Naive thymus-derived CD4-positive, alpha-beta T cell (primary cell): ENCODE data around the gene TGOLN2. TPM values are rescaled to one million over a fixed set of nuclear protein-coding genes. Genes with fewer than 3 reads are reported as not detected.
"Not testable (repeated sequence)": the region's sequence is repeated elsewhere in the genome, so short reads cannot be mapped to it uniquely, and the experiment has no call there.

ENCODE experiments used
- ATAC-seq: fragments of 150-1000 bp; cut with Tn5 transposase; 2 replicates; pipeline ENCODE4 v1.10.0; 2021; ENCODE audit warnings: mild to moderate bottlenecking, moderate library complexity
- CTCF ChIA-PET: fragments of 350-600 bp; sonication (Branson Sonifier 250); formaldehyde crosslinking; loops from one replicate; lab custom pipeline; 2021; ENCODE audit warnings: antibody characterized with exemption; lab: Charles Lee
- POLR2A ChIA-PET: fragments of 350-600 bp; sonication (Branson Sonifier 250); formaldehyde crosslinking; loops from one replicate; lab custom pipeline; 2021; ENCODE audit warnings: antibody characterized with exemption, inconsistent platforms; lab: Charles Lee
- DNase-seq, 9 donors: peaks; one replicate each; pipeline versions ENCODE4 v3.0.0 to v3.0.0-alpha.2; 2020 to 2022; ENCODE audit warnings: mixed read lengths in 1 of 9
- H3K27ac ChIP-seq: one replicate; pipeline ENCODE4 v1.7.0; 2013; ENCODE audit warnings: mild to moderate bottlenecking, low read depth, low read length, moderate library complexity
- H3K27me3 ChIP-seq, 2 donors: one replicate each; pipeline ENCODE4 v1.7.0; 2013; ENCODE audit warnings: low read length in 2 of 2, mild to moderate bottlenecking in 2 of 2, moderate library complexity in 2 of 2; ENCODE audit not compliant: control insufficient read depth in 2 of 2, insufficient read depth in 2 of 2
- H3K36me3 ChIP-seq, 3 experiments: 1 replicate in 2 of 3; 2 replicates in 1 of 3; pipeline ENCODE4 v1.7.0; 2013; ENCODE audit warnings: low read length in 3 of 3, mild to moderate bottlenecking in 3 of 3, moderate library complexity in 1 of 3; ENCODE audit not compliant: insufficient read depth in 3 of 3, control insufficient read depth in 2 of 3
- H3K4me1 ChIP-seq, 2 donors: one replicate each; pipeline ENCODE4 v1.7.0; 2013; ENCODE audit warnings: low read length in 2 of 2, mild to moderate bottlenecking in 2 of 2, moderate library complexity in 1 of 2; ENCODE audit not compliant: control insufficient read depth in 2 of 2, insufficient read depth in 2 of 2
- H3K4me3 ChIP-seq: 2 replicates; pipeline ENCODE4 v1.7.0; 2013; ENCODE audit warnings: mild to moderate bottlenecking, low read length
- H3K9me3 ChIP-seq, 3 experiments: 1 replicate in 2 of 3; 2 replicates in 1 of 3; pipeline ENCODE4 v1.7.0; 2013; ENCODE audit warnings: low read length in 3 of 3; ENCODE audit not compliant: control insufficient read depth in 2 of 3
- H3K27ac Mint-ChIP-seq, 9 donors: one replicate each; pipeline ENCODE4 v1.8.0; 2020 to 2022; ENCODE audit warnings: mixed read lengths in 9 of 9, mild to moderate bottlenecking in 8 of 9, moderate library complexity in 5 of 9, inconsistent platforms in 2 of 9
- H3K27me3 Mint-ChIP-seq, 5 donors: one replicate each; pipeline ENCODE4 v1.8.0; 2021 to 2022; ENCODE audit warnings: mixed read lengths in 5 of 5, mild to moderate bottlenecking in 1 of 5
- H3K36me3 Mint-ChIP-seq, 5 donors: one replicate each; pipeline ENCODE4 v1.8.0; 2020 to 2022; ENCODE audit warnings: mixed read lengths in 5 of 5, mild to moderate bottlenecking in 3 of 5, inconsistent platforms in 1 of 5
- H3K4me1 Mint-ChIP-seq, 7 donors: one replicate each; pipeline ENCODE4 v1.8.0; 2020 to 2022; ENCODE audit warnings: mixed read lengths in 7 of 7, mild to moderate bottlenecking in 3 of 7, inconsistent platforms in 1 of 7
- H3K4me3 Mint-ChIP-seq, 10 donors: one replicate each; pipeline ENCODE4 v1.8.0; 2020 to 2022; ENCODE audit warnings: mild to moderate bottlenecking in 10 of 10, mixed read lengths in 10 of 10, moderate library complexity in 6 of 10, inconsistent platforms in 2 of 10
- H3K9me3 Mint-ChIP-seq, 11 donors: one replicate each; pipeline ENCODE4 v1.8.0; 2020 to 2022; ENCODE audit warnings: mixed read lengths in 11 of 11, mild to moderate bottlenecking in 4 of 11, inconsistent platforms in 1 of 11, moderate library complexity in 1 of 11
- intact Hi-C, 2 donors: fragments of 100-400 bp; cut with micrococcal nuclease; formaldehyde crosslinking; loops; one replicate each; pipeline ENCODE4 v1.15.1; 2023
- polyA plus RNA-seq, 2 donors: library from polyadenylated mRNA; unstranded; fragments of 300-500 nt; fragmentation: Illumina TruSeq; gene quantifications; one replicate each; pipeline ENCODE4 v1.2.3, GENCODE V29; 2021
- total RNA-seq, 6 experiments: library from RNA in 5 of 6; stranded (reverse) in 5 of 6; gene quantifications; 1 replicate in 5 of 6; 2 replicates in 1 of 6; pipeline ENCODE4 v1.2.3 and lab custom pipeline; 2021 to 2026

The TGOLN2 gene
- total and polyA plus RNA-seq, 7 experiments from 2014 or later, result 75.7 to 200 (median 145) TPM

DNA sequence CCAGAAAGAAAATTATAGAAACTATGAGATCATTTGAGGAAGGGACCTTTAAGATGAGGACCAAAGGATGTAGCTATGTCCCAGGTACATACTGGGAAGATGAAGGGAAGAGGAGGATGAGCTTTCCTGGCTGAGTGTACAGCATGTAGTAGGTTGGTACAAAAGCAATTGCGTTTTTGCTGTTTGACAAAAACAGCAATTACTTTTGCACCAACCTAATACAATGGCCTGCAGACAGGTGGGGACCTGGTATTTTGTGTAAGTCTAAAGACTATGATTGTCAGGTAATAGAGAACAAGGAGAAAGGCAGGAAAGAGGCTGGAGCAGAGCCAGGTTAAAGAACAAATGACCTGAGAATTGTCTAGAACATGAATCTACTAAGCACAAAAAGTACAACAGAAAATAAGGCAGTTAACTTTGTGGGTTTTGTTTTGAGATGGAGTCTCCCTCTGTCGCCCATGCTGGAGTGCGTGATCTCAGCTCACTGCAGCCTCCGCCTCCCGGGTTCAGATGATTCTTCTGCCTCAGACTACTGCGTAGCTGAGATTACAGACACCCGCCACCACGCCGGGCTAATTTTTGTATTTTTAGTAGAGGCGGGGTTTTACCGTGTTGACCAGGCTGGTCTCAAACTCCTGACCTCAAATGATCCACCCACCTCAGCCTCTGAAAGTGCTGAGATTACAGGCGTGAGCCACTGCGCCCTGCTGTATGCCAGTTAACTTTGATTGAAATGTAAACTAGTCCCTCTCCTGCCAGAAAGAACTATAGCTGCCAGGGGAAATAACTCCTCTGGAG lies 3.2 kb upstream of the TGOLN2 start:
- H3K4me1 Mint-ChIP-seq, result peaks cover 9 to 26% (median 16%) of the 10 kb centered on the region in 7 donors
- H3K9me3 Mint-ChIP-seq, result peaks cover 0 to 3% (median 0%) of the 10 kb centered on the region in 11 donors
- POLR2A ChIA-PET, result interaction anchor here (11.4 kb wide), 1 partner anchor 20 kb away, joined by 211 read pairs; the partner anchor contains the start of genes ELMOD3 and RETSAT
- CTCF ChIA-PET, result no interaction called here
- DNase-seq (no peak), ATAC-seq (no peak)
- no peaks in the 10 kb centered on the region for H3K27me3 ChIP-seq
- H3K36me3 Mint-ChIP-seq, result peaks cover 5 to 21% (median 14%) of the 10 kb centered on the region in 5 donors
- H3K27ac ChIP-seq, result no peak overlapping the region
- H3K9me3 ChIP-seq, result no peaks in the 10 kb centered on the region
- H3K4me3 Mint-ChIP-seq, result no peak overlapping the region
- peaks cover 0 to 1% of the 10 kb centered on the region in 2 donors for H3K4me1 ChIP-seq
- H3K4me3 ChIP-seq, result no peak overlapping the region
- H3K36me3 ChIP-seq, result peaks cover 0 to 10% (median 4%) of the 10 kb centered on the region in 3 experiments
- H3K27me3 Mint-ChIP-seq, result no peaks in the 10 kb centered on the region
- intact Hi-C loops, result no loop called here
- no peak overlapping the region for H3K27ac Mint-ChIP-seq

DNA sequence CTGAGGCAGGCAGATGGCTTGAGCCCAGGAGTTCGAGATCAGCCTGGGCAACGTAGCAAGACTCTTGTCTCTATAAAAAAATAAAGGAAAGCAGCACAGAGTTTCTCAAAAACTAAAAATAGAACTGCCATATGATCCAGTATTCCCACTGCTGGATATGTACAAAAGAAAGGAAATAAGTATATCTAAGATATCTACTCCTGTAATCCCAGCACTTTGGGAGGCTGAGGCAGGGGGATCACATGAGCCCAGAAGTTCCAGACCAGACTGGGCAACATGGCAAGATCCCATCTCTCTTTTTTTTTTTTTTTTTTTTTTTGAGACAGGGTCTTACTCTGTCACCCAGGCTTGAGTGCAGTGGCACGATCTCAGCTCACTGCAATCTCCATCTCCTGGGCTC lies 1.9 kb upstream of the TGOLN2 start:
- ChIA-PET POLR2A (interaction anchor here (11.4 kb wide), 1 partner anchor 21 kb away, joined by 211 read pairs; the partner anchor contains the start of genes ELMOD3 and RETSAT), CTCF (interaction anchor here (0.7 kb wide), 1 partner anchor 21 kb away, joined by 4 read pairs; no protein-coding TSS in a partner anchor)
- not testable (repeated sequence) for DNase-seq, H3K4me3 ChIP-seq, ATAC-seq, H3K27me3 Mint-ChIP-seq, H3K27ac ChIP-seq, H3K27me3 ChIP-seq, H3K9me3 Mint-ChIP-seq, H3K9me3 ChIP-seq
- intact Hi-C loops, result loop anchor here in 1 of 2 donors (5.0 to 10.0 kb wide), 2 partner anchors 705 to 1113 kb away; partner anchors contain the start of gene KDM3A
- Mint-ChIP-seq H3K27ac (peak overlapping the region in 3 of 9 donors; percentile 10 to 99 (median 72)), H3K36me3 (peaks cover 5 to 33% (median 24%) of the 10 kb centered on the region in 5 donors), H3K4me1 (peaks cover 19 to 39% (median 29%) of the 10 kb centered on the region in 7 donors), H3K4me3 (peak overlapping the region in 8 of 10 donors; percentile 1 to 67 (median 24))
- H3K36me3 ChIP-seq, result peaks cover 2 to 17% (median 10%) of the 10 kb centered on the region in 3 experiments
- H3K4me1 ChIP-seq, result peaks cover 7 to 14% of the 10 kb centered on the region in 2 donors

DNA sequence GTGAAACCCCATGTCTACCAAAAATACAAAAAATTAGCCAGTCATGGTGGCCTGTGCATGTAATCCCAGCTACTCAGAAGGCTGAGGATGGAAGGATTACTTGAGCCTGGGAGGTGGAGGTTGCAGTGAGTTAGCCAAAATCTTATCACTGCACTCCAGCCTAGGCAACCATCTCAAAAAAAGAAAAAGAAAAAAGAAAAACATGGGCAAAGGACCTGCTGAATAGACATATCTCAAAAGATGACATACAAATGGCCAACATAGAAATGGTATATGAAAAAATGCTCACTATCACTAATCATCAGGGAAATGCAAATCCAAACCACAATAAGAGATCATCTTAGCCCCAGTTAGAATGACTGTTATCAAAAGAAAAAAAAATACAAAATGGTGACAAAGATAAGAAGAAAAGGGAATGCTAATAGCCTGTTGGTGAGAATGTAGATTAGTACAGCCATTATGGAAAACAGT lies 1.4 kb upstream of the TGOLN2 start:
- Histone ChIP-seq H3K4me1 (peaks cover 12 to 19% of the 10 kb centered on the region in 2 donors), H3K9me3 (no peaks in the 10 kb centered on the region), H3K27ac (no peak overlapping the region), H3K27me3 (no peaks in the 10 kb centered on the region), H3K36me3 (peaks cover 7 to 22% (median 15%) of the 10 kb centered on the region in 3 experiments), H3K4me3 (no peak overlapping the region)
- Mint-ChIP-seq H3K4me3 (peak overlapping the region; percentile 1 to 100 (median 46)), H3K4me1 (peaks cover 23 to 43% (median 34%) of the 10 kb centered on the region in 7 donors), H3K27ac (peak overlapping the region in 5 of 9 donors; percentile 10 to 100 (median 72)), H3K27me3 (no peaks in the 10 kb centered on the region), H3K9me3 (peaks cover 0 to 3% (median 0%) of the 10 kb centered on the region in 11 donors), H3K36me3 (peaks cover 5 to 36% (median 29%) of the 10 kb centered on the region in 5 donors)
- POLR2A ChIA-PET, result interaction anchor here (3.9 to 11.4 kb wide), 2 partner anchors 21 to 210 kb away, joined by 52 to 211 read pairs; partner anchors contain the start of genes ELMOD3, MAT2A and RETSAT
- ATAC-seq, result no peak
- no peak for DNase-seq
- intact Hi-C loops, result loop anchor here in 1 of 2 donors (5.0 to 10.0 kb wide), 2 partner anchors 706 to 1113 kb away; partner anchors contain the start of gene KDM3A
- CTCF ChIA-PET, result no interaction called here

DNA sequence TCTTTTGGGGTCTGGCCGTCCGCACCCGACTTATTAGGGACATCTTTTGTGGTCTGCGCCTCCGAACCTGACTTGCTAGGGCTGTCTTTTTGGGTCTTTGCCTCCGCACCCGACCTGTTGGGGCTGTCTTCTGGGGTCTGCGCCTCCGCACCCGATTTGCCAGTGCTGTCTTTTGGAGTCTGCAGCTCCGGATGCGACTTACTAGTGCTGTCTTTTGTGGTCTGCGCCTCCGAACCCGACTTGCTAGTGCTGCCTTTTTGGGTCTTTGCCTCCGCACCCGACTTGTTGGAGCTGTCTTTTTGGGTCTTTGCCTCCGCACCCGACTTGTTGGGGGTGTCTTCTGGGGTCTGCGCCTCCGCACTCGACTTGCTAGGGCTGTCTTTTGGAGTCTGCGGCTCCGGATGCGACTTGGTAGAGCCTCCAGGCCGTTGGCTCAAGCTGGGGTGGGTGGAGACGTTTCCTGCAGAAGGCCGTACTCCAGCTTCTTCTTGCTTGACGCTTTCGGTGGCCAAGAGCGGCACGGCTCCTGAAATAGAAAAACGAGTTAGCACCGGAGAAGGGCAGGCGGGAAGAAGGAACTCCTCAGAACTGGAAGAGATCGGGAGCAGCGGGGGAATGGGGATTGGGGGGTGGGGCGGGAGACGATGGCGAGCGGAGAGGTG lies 498 bp downstream of the TGOLN2 start:
- CTCF ChIA-PET, result interaction anchor here (0.5 to 1.6 kb wide), 7 partner anchors 18 to 225 kb away, joined by 3 to 6 read pairs (median 4); partner anchors contain the start of genes ELMOD3 and RETSAT
- peak overlapping the region; percentile 84 for H3K4me3 ChIP-seq
- peaks cover 14 to 41% (median 30%) of the 10 kb centered on the region in 3 experiments for H3K36me3 ChIP-seq
- Mint-ChIP-seq H3K27ac (peak overlapping the region; percentile 97 to 100 (median 99)), H3K36me3 (peaks cover 5 to 50% (median 43%) of the 10 kb centered on the region in 5 donors), H3K9me3 (peaks cover 0 to 3% (median 0%) of the 10 kb centered on the region in 11 donors), H3K4me1 (peaks cover 38 to 58% (median 53%) of the 10 kb centered on the region in 7 donors), H3K4me3 (peak overlapping the region; percentile 97 to 100 (median 99)), H3K27me3 (no peaks in the 10 kb centered on the region)
- POLR2A ChIA-PET, result interaction anchor here (0.6 to 12.6 kb wide), 38 partner anchors 9 to 1114 kb away, joined by 3 to 220 read pairs (median 6); partner anchors contain the start of genes C2orf68, ELMOD3, GGCX and KDM3A
- intact Hi-C loops, result loop anchor here (1.0 to 10.0 kb wide), 11 partner anchors 17 to 1115 kb away; partner anchors contain the start of genes IMMT (in 1 of the 2), KCMF1 (in 1 of the 2), KDM3A (in 1 of the 2) and MAT2A (in 1 of the 2)
- peaks cover 31 to 38% of the 10 kb centered on the region in 2 donors for H3K4me1 ChIP-seq
- H3K27ac ChIP-seq, result peak overlapping the region; percentile 92
- ATAC-seq (peak; percentile 25), DNase-seq (peak; percentile 35 to 77 (median 70))
- H3K27me3 ChIP-seq, result no peaks in the 10 kb centered on the region
- no peaks in the 10 kb centered on the region for H3K9me3 ChIP-seq

DNA sequence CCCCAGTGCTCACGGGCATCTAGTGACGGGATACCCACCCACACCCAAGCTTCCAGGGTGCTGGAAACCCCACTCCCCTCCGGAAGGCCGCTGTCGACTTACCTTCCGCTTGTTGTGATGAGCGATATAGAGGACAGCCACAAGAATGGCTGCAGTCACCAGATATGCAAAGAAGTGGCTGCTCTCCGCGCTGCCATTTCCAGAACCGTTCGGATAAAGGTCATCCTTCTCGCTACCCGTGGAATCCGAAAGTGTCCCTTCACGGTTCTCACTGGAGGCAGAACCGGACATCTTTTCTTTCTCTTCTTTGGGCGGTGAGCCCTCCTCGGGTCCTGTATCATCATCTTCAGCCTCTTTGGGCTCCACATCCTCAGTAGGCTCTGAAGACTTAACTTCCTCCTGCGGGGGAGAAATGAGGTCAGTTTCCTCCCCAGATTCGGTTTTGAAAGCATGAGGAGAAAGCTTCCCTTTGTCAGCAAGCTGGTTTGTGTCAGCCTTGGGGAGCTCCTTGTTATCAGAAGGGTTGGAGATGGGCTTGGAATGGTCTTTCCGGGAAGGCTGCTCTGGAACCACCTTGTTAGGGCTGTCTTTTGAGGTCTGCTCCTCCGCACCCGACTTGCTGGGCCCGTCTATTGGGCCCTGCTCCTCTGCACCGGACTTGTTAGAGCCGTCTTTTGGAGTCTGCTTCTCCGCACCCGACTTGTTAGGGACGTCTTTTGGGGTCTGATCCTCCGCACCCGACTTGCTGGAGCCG lies 1.2 kb downstream of the TGOLN2 start:
- CTCF ChIA-PET, result interaction anchor here (0.5 to 1.6 kb wide), 8 partner anchors 17 to 226 kb away, joined by 3 to 6 read pairs (median 4); partner anchors contain the start of genes ELMOD3 and RETSAT
- peaks cover 44 to 65% (median 60%) of the 10 kb centered on the region in 7 donors for H3K4me1 Mint-ChIP-seq
- peaks cover 14 to 46% (median 37%) of the 10 kb centered on the region in 3 experiments for H3K36me3 ChIP-seq
- intact Hi-C loops, result loop anchor here (1.0 to 10.0 kb wide), 12 partner anchors 8 to 1116 kb away; partner anchors contain the start of genes MAT2A (in 2 of the 2), IMMT (in 1 of the 2), KCMF1 (in 1 of the 2) and KDM3A (in 1 of the 2)
- DNase-seq (peak in 8 of 9 donors; percentile 48 to 65 (median 61)), ATAC-seq (peak; percentile 25)
- peak overlapping the region; percentile 84 for H3K4me3 ChIP-seq
- peak overlapping the region; percentile 97 to 100 (median 99) for H3K27ac Mint-ChIP-seq
- peaks cover 5 to 54% (median 50%) of the 10 kb centered on the region in 5 donors for H3K36me3 Mint-ChIP-seq
- no peaks in the 10 kb centered on the region for H3K27me3 Mint-ChIP-seq
- H3K4me3 Mint-ChIP-seq, result peak overlapping the region; percentile 97 to 100 (median 99)
- POLR2A ChIA-PET, result interaction anchor here (0.6 to 12.6 kb wide), 36 partner anchors 8 to 1115 kb away, joined by 3 to 220 read pairs (median 6); partner anchors contain the start of genes C2orf68, ELMOD3, KDM3A and MAT2A
- no peaks in the 10 kb centered on the region for H3K27me3 ChIP-seq
- H3K4me1 ChIP-seq, result peaks cover 38 to 45% of the 10 kb centered on the region in 2 donors
- peaks cover 0 to 3% (median 0%) of the 10 kb centered on the region in 11 donors for H3K9me3 Mint-ChIP-seq
- peak overlapping the region; percentile 92 for H3K27ac ChIP-seq
- H3K9me3 ChIP-seq, result no peaks in the 10 kb centered on the region
